NCI-H226 (cell line): ENCODE results near the gene PTPRN2.
"Not testable (repeated sequence)": the region's sequence is repeated elsewhere in the genome, so short reads cannot be mapped to it uniquely, and the experiment has no call there.

Experiments
- DNase-seq: peaks from one replicate; pipeline ENCODE4 v3.0.0-alpha.2; 2015

The PTPRN2 gene

GRCh38 chr7:157569967-157570366 lies 1017.7 kb downstream of the PTPRN2 start:
- no peak for DNase-seq

- DNase-seq: no peak
Measured at GRCh38 chr7:157568770-157569584, 1018.6 kb downstream of the PTPRN2 start.

GRCh38 chr7:157568106-157568769 lies 1019.4 kb downstream of the PTPRN2 start:
- DNase-seq: no peak

GRCh38 chr7:157567666-157568065 lies 1020.0 kb downstream of the PTPRN2 start:
- no peak for DNase-seq

- no peak for DNase-seq
Measured at GRCh38 chr7:157566631-157567006, 1021.0 kb downstream of the PTPRN2 start.

GRCh38 chr7:157565981-157566630 lies 1021.5 kb downstream of the PTPRN2 start:
- DNase-seq: no peak

GRCh38 chr7:157565201-157565626 lies 1022.4 kb downstream of the PTPRN2 start:
- DNase-seq: no peak

GRCh38 chr7:157564517-157565177 lies 1023.0 kb downstream of the PTPRN2 start:
- no peak for DNase-seq

- not testable (repeated sequence) for DNase-seq
Measured at GRCh38 chr7:157563467-157564135, 1024.0 kb downstream of the PTPRN2 start.

GRCh38 chr7:157562522-157563398 lies 1024.9 kb downstream of the PTPRN2 start:
- not testable (repeated sequence) for DNase-seq

GRCh38 chr7:157561816-157562410 lies 1025.7 kb downstream of the PTPRN2 start:
- DNase-seq: no peak

GRCh38 chr7:157561523-157561785 lies 1026.2 kb downstream of the PTPRN2 start:
- DNase-seq: no peak

- DNase-seq: no peak
Measured at GRCh38 chr7:157560710-157561522, 1026.7 kb downstream of the PTPRN2 start.

GRCh38 chr7:157560258-157560654 lies 1027.4 kb downstream of the PTPRN2 start:
- no peak for DNase-seq

- no peak for DNase-seq
Measured at GRCh38 chr7:157559596-157560257, 1027.9 kb downstream of the PTPRN2 start.

- no peak for DNase-seq
Measured at GRCh38 chr7:157558875-157559595, 1028.6 kb downstream of the PTPRN2 start.

GRCh38 chr7:157558516-157558874 lies 1029.1 kb downstream of the PTPRN2 start:
- DNase-seq: no peak

GRCh38 chr7:157558061-157558460 lies 1029.6 kb downstream of the PTPRN2 start:
- DNase-seq: no peak

GRCh38 chr7:157557263-157557662 lies 1030.4 kb downstream of the PTPRN2 start:
- no peak for DNase-seq

- no peak for DNase-seq
Measured at GRCh38 chr7:157556642-157556944, 1031.0 kb downstream of the PTPRN2 start.
